HepG2 (cell line): Measurements from ENCODE around the gene MORN1. TPM values are rescaled to one million over a fixed set of nuclear protein-coding genes. Genes with fewer than 3 reads are reported as not detected.

Experiments
- ATAC-seq: fragments of 200-7000 bp; cut with Tn5 transposase; 3 replicates; pipeline ENCODE4 v1.9.1; 2020; ENCODE audit warnings: mild to moderate bottlenecking, moderate library complexity
- BruUV-seq: library from RNA; stranded (reverse); fragments of 400-500 nt; replicated peaks from 2 replicates; lab custom pipeline; 2021; lab: Mats Ljungman, UMichigan
- CTCF ChIA-PET: fragments of 300-600 bp; formaldehyde crosslinking; extraction: SDS; loops from one replicate; lab custom pipeline; 2021; ENCODE audit warnings: low total read pairs, inconsistent platforms, low intra/inter-chr PET ratio; lab: Yijun Ruan, JAX
- POLR2A ChIA-PET: fragments of 350-600 bp; sonication (Branson Sonifier 250); formaldehyde crosslinking; loops from one replicate; lab custom pipeline; 2020; ENCODE audit warnings: antibody characterized with exemption, inconsistent platforms; lab: Yijun Ruan, JAX
- DNase-seq: peaks from one replicate; pipeline ENCODE4 v3.0.0-alpha.2; 2015; ENCODE audit warnings: low spot score
- FAIRE-seq: peaks from 3 replicates; lab custom pipeline; 2011; peaks lifted over from hg19 to GRCh38; lab: Jason Lieb, UNC
- H2AFZ ChIP-seq: one replicate; pipeline ENCODE4 v1.6.1; 2011; ENCODE audit warnings: low read length, inconsistent platforms
- H3K27ac ChIP-seq: fragments of 300-600 bp; 3 replicates; pipeline ENCODE4 v1.8.0; 2011; ENCODE audit warnings: mixed run types, mild to moderate bottlenecking, mixed read lengths, low read length, inconsistent platforms; ENCODE audit not compliant: insufficient read depth; ENCODE audit errors: extremely low read length
- H3K27me3 ChIP-seq, 2 experiments: fragments of 200-600 bp in 1 of 2; 2 replicates in 1 of 2; 3 replicates in 1 of 2; pipeline versions ENCODE4 v1.6.0 to v1.8.0; 2011; ENCODE audit warnings: low read length in 2 of 2, mild to moderate bottlenecking in 2 of 2, moderate library complexity in 2 of 2, inconsistent platforms in 1 of 2; ENCODE audit not compliant: insufficient read depth in 2 of 2, control insufficient read depth in 1 of 2
- H3K36me3 ChIP-seq, 2 experiments: fragments of 200-600 bp in 1 of 2; replicated peaks in 1 of 2; 2 replicates in 1 of 2; 3 replicates in 1 of 2; pipeline versions ENCODE4 v1.5.1 to v1.8.0; 2011; ENCODE audit warnings: low read length in 2 of 2, inconsistent platforms in 1 of 2; ENCODE audit not compliant: insufficient read depth in 2 of 2, control insufficient read depth in 1 of 2
- H3K4me1 ChIP-seq: 2 replicates; pipeline ENCODE4 v1.5.1; 2012; ENCODE audit warnings: low read length, inconsistent platforms; ENCODE audit not compliant: insufficient read depth
- H3K4me2 ChIP-seq: 2 replicates; pipeline ENCODE4 v1.6.0; 2011; ENCODE audit warnings: low read depth, low read length, inconsistent platforms
- H3K4me3 ChIP-seq, 3 experiments: fragments of 200-600 bp in 1 of 3; sonication (generic), shearing (Covaris generic) in 1 of 3; replicated peaks in 1 of 3; 2 replicates each; pipeline ENCODE4 v1.5.1; 2011 to 2016; ENCODE audit warnings: low read length in 3 of 3, inconsistent platforms in 2 of 3, low read depth in 2 of 3, mild to moderate bottlenecking in 2 of 3, control low read depth in 1 of 3, mixed read lengths in 1 of 3; ENCODE audit not compliant: insufficient read depth in 1 of 3
- H3K79me2 ChIP-seq: one replicate; pipeline ENCODE4 v1.6.1; 2011; ENCODE audit warnings: low read length, inconsistent platforms; ENCODE audit not compliant: insufficient read depth
- H3K9ac ChIP-seq: 2 replicates; pipeline ENCODE4 v1.6.0; 2011; ENCODE audit warnings: mild to moderate bottlenecking, low read depth, low read length, inconsistent platforms; ENCODE audit not compliant: insufficient read depth
- H3K9me3 ChIP-seq: 2 replicates; pipeline ENCODE4 v1.5.1; 2012; ENCODE audit warnings: mild to moderate bottlenecking, low read length
- H4K20me1 ChIP-seq: 2 replicates; pipeline ENCODE4 v1.6.0; 2011; ENCODE audit warnings: inconsistent platforms, mild to moderate bottlenecking, low read length, moderate library complexity; ENCODE audit not compliant: insufficient read depth
- ELF1 ChIP-seq: sonication (generic); formaldehyde crosslinking; IDR thresholded peaks from 2 replicates; pipeline ENCODE4 v1.4.0; 2020; ENCODE audit warnings: missing genetic modification reagents
- ISX ChIP-seq: sonication (generic); formaldehyde crosslinking; conservative IDR thresholded peaks from 2 replicates; pipeline ENCODE4 v1.5.0; 2020; ENCODE audit warnings: missing genetic modification reagents
- MIXL1 ChIP-seq: IDR thresholded peaks from 2 replicates; pipeline ENCODE4 v1.6.1; 2016
- RFXAP ChIP-seq: sonication (generic); formaldehyde crosslinking; IDR thresholded peaks from 2 replicates; pipeline ENCODE4 v1.4.0; 2020; ENCODE audit warnings: missing genetic modification reagents, borderline replicate concordance
- SUZ12 ChIP-seq: fragments of 150-350 bp; IDR thresholded peaks from 2 replicates; pipeline ENCODE4 v1.6.1; 2014; ENCODE audit warnings: low read depth, low read length
- TSC22D2 ChIP-seq: sonication (generic); formaldehyde crosslinking; IDR thresholded peaks from 2 replicates; pipeline ENCODE4 v1.5.1; 2020; ENCODE audit warnings: missing genetic modification reagents, mild to moderate bottlenecking, borderline replicate concordance
- ZNF253 ChIP-seq: sonication (generic); formaldehyde crosslinking; IDR thresholded peaks from 2 replicates; pipeline ENCODE4 v1.8.0; 2022; ENCODE audit warnings: mild to moderate bottlenecking, missing genetic modification reagents, borderline replicate concordance
- ZSCAN22 ChIP-seq: sonication (generic); formaldehyde crosslinking; IDR thresholded peaks from 2 replicates; pipeline ENCODE4 v1.4.0; 2020; ENCODE audit warnings: mild to moderate bottlenecking, missing genetic modification reagents
- WGBS: methylation state at CpG from one replicate; pipeline ENCODE4 v1.1.6; 2017; ENCODE audit warnings: low lambda C conversion rate; 5-methylcytosine and 5-hydroxymethylcytosine counted together
- in situ Hi-C: cut with HindIII; loops from 2 replicates; pipeline ENCODE4 v1.10.0; 2017; ENCODE audit warnings: low pct_unique_long_range_greater_than_20kb; ENCODE audit not compliant: extremely low pct_ligation_motif_present
- intact Hi-C: fragments of 100-400 bp; cut with micrococcal nuclease; formaldehyde crosslinking; loops from one replicate; pipeline ENCODE4 v1.10.0; 2022; ENCODE audit not compliant: unreplicated experiment
- polyA plus RNA-seq, 8 experiments: library from polyadenylated mRNA; depleted of rRNA in 3 of 8; stranded (reverse) in 7 of 8; unstranded in 1 of 8; fragments of >200 nt; fragmentation: Illumina TruSeq in 4 of 8; extraction: Trizol in 4 of 8; gene quantifications; 2 replicates each; pipeline versions ENCODE4 v1.2.1 to v1.2.3, GENCODE V29; 2011 to 2016; ENCODE audit warnings: low read depth in 4 of 8, missing spikeins in 1 of 8, mixed read lengths in 1 of 8; ENCODE audit not compliant: insufficient read depth in 1 of 8
- total RNA-seq, 5 experiments: library from RNA; depleted of rRNA; stranded (reverse); fragments of >200 nt; fragmentation: Illumina TruSeq; extraction: Trizol; gene quantifications; 2 replicates each; pipeline ENCODE4 v1.2.3, GENCODE V29; 2016; ENCODE audit warnings: low read depth in 1 of 5
- TF ChIP-seq, protein P1 (sequence below): sonication (generic); formaldehyde crosslinking; IDR thresholded peaks from 2 replicates; pipeline ENCODE4 v1.4.0; 2020; ENCODE audit warnings: mild to moderate bottlenecking, low read depth, missing genetic modification reagents
- TF ChIP-seq, protein P2 (sequence below): sonication (generic); formaldehyde crosslinking; IDR thresholded peaks from 2 replicates; pipeline ENCODE4 v1.4.0; 2020; ENCODE audit warnings: mild to moderate bottlenecking, missing genetic modification reagents
- TF ChIP-seq, protein P3 (sequence below): sonication (generic); formaldehyde crosslinking; IDR thresholded peaks from 2 replicates; pipeline ENCODE4 v1.5.0; 2020; ENCODE audit warnings: mild to moderate bottlenecking, missing genetic modification reagents

The MORN1 gene
- total and polyA plus RNA-seq, 2 of the 13 experiments (the other 11 are each of a cell fraction or from before 2014, with no cell fraction given) = 3.1 to 6.5 TPM

DNA sequence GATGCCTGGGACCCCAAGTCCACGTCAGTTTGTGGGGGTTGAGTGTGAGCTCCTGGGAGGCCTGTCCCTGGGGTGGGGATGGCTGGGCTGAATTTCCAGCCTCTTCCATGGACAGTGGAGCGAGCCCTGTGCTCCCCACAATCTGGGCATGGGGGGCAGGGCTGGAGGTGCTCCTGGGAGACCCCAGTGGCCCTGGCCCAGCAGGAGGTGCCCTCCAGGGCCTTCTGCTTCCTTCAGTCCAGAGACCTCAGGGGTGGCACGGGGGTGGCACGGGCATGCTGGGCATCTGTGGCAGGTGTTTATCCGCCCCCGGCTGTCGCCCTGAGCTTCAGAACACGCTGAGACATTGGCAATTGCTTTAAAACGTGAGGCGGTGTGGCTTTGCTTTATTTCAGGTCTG lies 40.9 kb downstream of the MORN1 start:
- H3K27ac ChIP-seq = no peak overlapping the region
- no TSS peak for BruUV-seq
- POLR2A ChIA-PET = no interaction called here
- FAIRE-seq (no peak), ATAC-seq (no peak), DNase-seq (no peak)
- H3K79me2 ChIP-seq = no peaks in the 10 kb centered on the region
- WGBS = 7% methylated on average over 2 of the region's 10 CpGs
- TF ChIP-seq ELF1 (CRISPR knock-in tag) = no peak
- H3K4me3 ChIP-seq = no peak overlapping the region
- H3K27me3 ChIP-seq = peaks cover 4 to 51% of the 10 kb centered on the region in 2 experiments
- H3K4me2 ChIP-seq = no peak overlapping the region
- no peak overlapping the region for H2AFZ ChIP-seq
- H3K9ac ChIP-seq = no peak overlapping the region
- no peaks in the 10 kb centered on the region for H4K20me1 ChIP-seq
- CTCF ChIA-PET = no interaction called here
- no peaks in the 10 kb centered on the region for H3K9me3 ChIP-seq
- H3K36me3 ChIP-seq = no peaks in the 10 kb centered on the region
- intact Hi-C loops (no loop called here), in situ Hi-C loops (no loop called here)
- H3K4me1 ChIP-seq = peaks cover 7% of the 10 kb centered on the region; the same call in 1 of the 2 replicates

DNA sequence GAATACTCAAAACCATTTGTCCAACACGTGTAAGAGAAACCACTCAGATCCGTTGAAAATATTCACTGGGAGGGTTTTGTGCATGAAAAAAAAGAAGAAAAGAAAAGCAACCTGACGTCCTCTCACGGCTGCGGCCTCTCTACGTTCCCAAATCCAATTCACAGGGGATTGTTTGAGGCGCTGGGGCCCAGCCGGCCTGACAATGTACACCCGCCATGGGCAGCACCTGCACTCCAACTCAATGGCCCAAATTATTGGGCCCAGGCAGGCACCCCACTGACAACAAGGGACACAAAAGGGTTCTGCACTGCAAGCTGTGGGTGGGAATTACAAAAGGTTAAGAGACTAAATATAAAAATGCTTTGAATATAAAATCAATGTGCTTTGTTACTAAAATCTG lies 41.5 kb downstream of the MORN1 start:
- Histone ChIP-seq H3K4me1 (peaks cover 7% of the 10 kb centered on the region; the same call in 1 of the 2 replicates), H3K9me3 (no peaks in the 10 kb centered on the region), H4K20me1 (no peaks in the 10 kb centered on the region), H3K9ac (no peak overlapping the region), H3K4me3 (no peak overlapping the region), H3K79me2 (no peaks in the 10 kb centered on the region), H3K4me2 (no peak overlapping the region), H3K27ac (no peak overlapping the region), H2AFZ (no peak overlapping the region), H3K36me3 (no peaks in the 10 kb centered on the region), H3K27me3 (peaks cover 8 to 51% of the 10 kb centered on the region in 2 experiments)
- FAIRE-seq = no peak
- POLR2A ChIA-PET = no interaction called here
- BruUV-seq = no TSS peak
- no peak for DNase-seq
- in situ Hi-C loops (no loop called here), intact Hi-C loops (no loop called here)
- no peak for ATAC-seq
- WGBS = 38% methylated on average over 9 of the region's 9 CpGs
- CTCF ChIA-PET = no interaction called here
- TF ChIP-seq, protein P1, sequence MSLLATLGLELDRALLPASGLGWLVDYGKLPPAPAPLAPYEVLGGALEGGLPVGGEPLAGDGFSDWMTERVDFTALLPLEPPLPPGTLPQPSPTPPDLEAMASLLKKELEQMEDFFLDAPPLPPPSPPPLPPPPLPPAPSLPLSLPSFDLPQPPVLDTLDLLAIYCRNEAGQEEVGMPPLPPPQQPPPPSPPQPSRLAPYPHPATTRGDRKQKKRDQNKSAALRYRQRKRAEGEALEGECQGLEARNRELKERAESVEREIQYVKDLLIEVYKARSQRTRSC (CRISPR knock-in tag) = no peak
- no peak for TF ChIP-seq MIXL1 (CRISPR knock-in tag)
- TF ChIP-seq ISX (CRISPR knock-in tag) = no peak
- TF ChIP-seq, protein P2, sequence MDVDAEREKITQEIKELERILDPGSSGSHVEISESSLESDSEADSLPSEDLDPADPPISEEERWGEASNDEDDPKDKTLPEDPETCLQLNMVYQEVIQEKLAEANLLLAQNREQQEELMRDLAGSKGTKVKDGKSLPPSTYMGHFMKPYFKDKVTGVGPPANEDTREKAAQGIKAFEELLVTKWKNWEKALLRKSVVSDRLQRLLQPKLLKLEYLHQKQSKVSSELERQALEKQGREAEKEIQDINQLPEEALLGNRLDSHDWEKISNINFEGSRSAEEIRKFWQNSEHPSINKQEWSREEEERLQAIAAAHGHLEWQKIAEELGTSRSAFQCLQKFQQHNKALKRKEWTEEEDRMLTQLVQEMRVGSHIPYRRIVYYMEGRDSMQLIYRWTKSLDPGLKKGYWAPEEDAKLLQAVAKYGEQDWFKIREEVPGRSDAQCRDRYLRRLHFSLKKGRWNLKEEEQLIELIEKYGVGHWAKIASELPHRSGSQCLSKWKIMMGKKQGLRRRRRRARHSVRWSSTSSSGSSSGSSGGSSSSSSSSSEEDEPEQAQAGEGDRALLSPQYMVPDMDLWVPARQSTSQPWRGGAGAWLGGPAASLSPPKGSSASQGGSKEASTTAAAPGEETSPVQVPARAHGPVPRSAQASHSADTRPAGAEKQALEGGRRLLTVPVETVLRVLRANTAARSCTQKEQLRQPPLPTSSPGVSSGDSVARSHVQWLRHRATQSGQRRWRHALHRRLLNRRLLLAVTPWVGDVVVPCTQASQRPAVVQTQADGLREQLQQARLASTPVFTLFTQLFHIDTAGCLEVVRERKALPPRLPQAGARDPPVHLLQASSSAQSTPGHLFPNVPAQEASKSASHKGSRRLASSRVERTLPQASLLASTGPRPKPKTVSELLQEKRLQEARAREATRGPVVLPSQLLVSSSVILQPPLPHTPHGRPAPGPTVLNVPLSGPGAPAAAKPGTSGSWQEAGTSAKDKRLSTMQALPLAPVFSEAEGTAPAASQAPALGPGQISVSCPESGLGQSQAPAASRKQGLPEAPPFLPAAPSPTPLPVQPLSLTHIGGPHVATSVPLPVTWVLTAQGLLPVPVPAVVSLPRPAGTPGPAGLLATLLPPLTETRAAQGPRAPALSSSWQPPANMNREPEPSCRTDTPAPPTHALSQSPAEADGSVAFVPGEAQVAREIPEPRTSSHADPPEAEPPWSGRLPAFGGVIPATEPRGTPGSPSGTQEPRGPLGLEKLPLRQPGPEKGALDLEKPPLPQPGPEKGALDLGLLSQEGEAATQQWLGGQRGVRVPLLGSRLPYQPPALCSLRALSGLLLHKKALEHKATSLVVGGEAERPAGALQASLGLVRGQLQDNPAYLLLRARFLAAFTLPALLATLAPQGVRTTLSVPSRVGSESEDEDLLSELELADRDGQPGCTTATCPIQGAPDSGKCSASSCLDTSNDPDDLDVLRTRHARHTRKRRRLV (CRISPR knock-in tag) = no peak
- no peak for TF ChIP-seq SUZ12
- TF ChIP-seq TSC22D2 = no peak
- TF ChIP-seq ZNF253 (CRISPR knock-in tag) = no peak
- TF ChIP-seq, protein P3, sequence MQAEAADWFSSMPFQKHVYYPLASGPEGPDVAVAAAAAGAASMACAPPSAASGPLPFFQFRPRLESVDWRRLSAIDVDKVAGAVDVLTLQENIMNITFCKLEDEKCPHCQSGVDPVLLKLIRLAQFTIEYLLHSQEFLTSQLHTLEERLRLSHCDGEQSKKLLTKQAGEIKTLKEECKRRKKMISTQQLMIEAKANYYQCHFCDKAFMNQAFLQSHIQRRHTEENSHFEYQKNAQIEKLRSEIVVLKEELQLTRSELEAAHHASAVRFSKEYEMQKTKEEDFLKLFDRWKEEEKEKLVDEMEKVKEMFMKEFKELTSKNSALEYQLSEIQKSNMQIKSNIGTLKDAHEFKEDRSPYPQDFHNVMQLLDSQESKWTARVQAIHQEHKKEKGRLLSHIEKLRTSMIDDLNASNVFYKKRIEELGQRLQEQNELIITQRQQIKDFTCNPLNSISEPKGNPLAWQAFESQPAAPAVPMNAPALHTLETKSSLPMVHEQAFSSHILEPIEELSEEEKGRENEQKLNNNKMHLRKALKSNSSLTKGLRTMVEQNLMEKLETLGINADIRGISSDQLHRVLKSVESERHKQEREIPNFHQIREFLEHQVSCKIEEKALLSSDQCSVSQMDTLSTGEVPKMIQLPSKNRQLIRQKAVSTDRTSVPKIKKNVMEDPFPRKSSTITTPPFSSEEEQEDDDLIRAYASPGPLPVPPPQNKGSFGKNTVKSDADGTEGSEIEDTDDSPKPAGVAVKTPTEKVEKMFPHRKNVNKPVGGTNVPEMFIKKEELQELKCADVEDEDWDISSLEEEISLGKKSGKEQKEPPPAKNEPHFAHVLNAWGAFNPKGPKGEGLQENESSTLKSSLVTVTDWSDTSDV (CRISPR knock-in tag) = no peak
- TF ChIP-seq RFXAP (CRISPR knock-in tag) = no peak
- TF ChIP-seq ZSCAN22 (CRISPR knock-in tag) = no peak
